Keratinocyte (primary cell): ENCODE data around the gene HPCAL4. TPM values are rescaled to one million over a fixed set of nuclear protein-coding genes. Genes with fewer than 3 reads are reported as not detected.
A peak's percentile ranks its signal among the peaks of the same experiment; 100 is the strongest.

Experiments
- DNase-seq: peaks from one replicate; pipeline ENCODE4 v3.0.0-alpha.2; 2011; ENCODE audit warnings: low read depth, missing footprints, low spot score
- FAIRE-seq: peaks from 2 replicates; lab custom pipeline; 2011; peaks lifted over from hg19 to GRCh38; lab: Jason Lieb, UNC
- H2AFZ ChIP-seq: 2 replicates; pipeline ENCODE4 v1.6.0; 2012; ENCODE audit warnings: low read length, control low read depth, inconsistent platforms; ENCODE audit not compliant: control insufficient read depth
- H3K27ac ChIP-seq: 2 replicates; pipeline ENCODE4 v1.5.1; 2011; ENCODE audit warnings: low read length; ENCODE audit not compliant: control insufficient read depth, insufficient read depth
- H3K27me3 ChIP-seq: 3 replicates; pipeline ENCODE4 v1.6.0; 2011; ENCODE audit warnings: low read length; ENCODE audit not compliant: control insufficient read depth, insufficient read depth; ENCODE audit errors: extremely low read depth
- H3K36me3 ChIP-seq, 2 experiments: 2 replicates in 1 of 2; 3 replicates in 1 of 2; pipeline ENCODE4 v1.5.1; 2011; ENCODE audit warnings: low read length in 2 of 2, mild to moderate bottlenecking in 1 of 2; ENCODE audit not compliant: control insufficient read depth in 2 of 2, insufficient read depth in 2 of 2; ENCODE audit errors: extremely low read depth in 1 of 2
- H3K4me1 ChIP-seq: 3 replicates; pipeline ENCODE4 v1.5.1; 2011; ENCODE audit warnings: low read length; ENCODE audit not compliant: control insufficient read depth, insufficient read depth; ENCODE audit errors: extremely low read depth
- H3K4me2 ChIP-seq: 3 replicates; pipeline ENCODE4 v1.6.0; 2011; ENCODE audit warnings: low read depth, low read length; ENCODE audit not compliant: control insufficient read depth, insufficient read depth; ENCODE audit errors: extremely low read depth
- H3K4me3 ChIP-seq, 3 experiments: fragments of 200-600 bp in 1 of 3; sonication (generic) in 1 of 3; 2 replicates in 2 of 3; 3 replicates in 1 of 3; pipeline ENCODE4 v1.5.1; 2011 to 2016; ENCODE audit warnings: low read length in 3 of 3, mild to moderate bottlenecking in 3 of 3, control low read depth in 2 of 3, inconsistent platforms in 1 of 3, low read depth in 1 of 3, mixed read lengths in 1 of 3, mixed run types in 1 of 3, moderate library complexity in 1 of 3; ENCODE audit not compliant: control insufficient read depth in 2 of 3, insufficient read depth in 2 of 3; ENCODE audit errors: extremely low read depth in 1 of 3
- H3K79me2 ChIP-seq: 2 replicates; pipeline ENCODE4 v1.6.0; 2012; ENCODE audit warnings: low read length; ENCODE audit not compliant: control insufficient read depth, insufficient read depth
- H3K9ac ChIP-seq: 3 replicates; pipeline ENCODE4 v1.6.0; 2011; ENCODE audit warnings: low read length; ENCODE audit not compliant: control insufficient read depth, insufficient read depth; ENCODE audit errors: extremely low read depth
- H3K9me1 ChIP-seq: 3 replicates; pipeline ENCODE4 v1.6.0; 2011; ENCODE audit warnings: low read length; ENCODE audit not compliant: control insufficient read depth, insufficient read depth; ENCODE audit errors: extremely low read depth
- H3K9me3 ChIP-seq: 2 replicates; pipeline ENCODE4 v1.5.1; 2012; ENCODE audit warnings: low read depth, low read length; ENCODE audit not compliant: control insufficient read depth
- H4K20me1 ChIP-seq: 3 replicates; pipeline ENCODE4 v1.6.0; 2011; ENCODE audit warnings: low read length; ENCODE audit not compliant: control insufficient read depth, insufficient read depth; ENCODE audit errors: extremely low read depth
- EZH2 ChIP-seq: IDR thresholded peaks from one replicate; pipeline ENCODE4 v1.6.1; 2012; ENCODE audit warnings: inconsistent platforms, mild to moderate bottlenecking, low read length, moderate library complexity
- dilution Hi-C: fragments of 300-500 bp; cut with MboI; formaldehyde crosslinking; loops from one replicate; pipeline ENCODE4 v1.7.0; 2020; ENCODE audit warnings: low sequenced_read_pairs; ENCODE audit not compliant: extremely low pct_ligation_motif_present
- polyA plus RNA-seq, 5 experiments: library from polyadenylated mRNA; depleted of rRNA in 3 of 5; stranded (reverse) in 3 of 5; stranded (forward) in 1 of 5; unstranded in 1 of 5; fragments of >200 nt; gene quantifications; 1 replicate in 1 of 5; 2 replicates in 3 of 5; 3 replicates in 1 of 5; pipeline versions ENCODE4 v1.2.1 to v1.2.3, GENCODE V29; 2011 to 2012; ENCODE audit warnings: missing spikeins in 2 of 5, low read depth in 1 of 5, low replicate concordance in 1 of 5
- TF ChIP-seq, protein P1 (sequence below), 3 experiments: IDR thresholded peaks in 1 of 3; conservative IDR thresholded peaks in 1 of 3; optimal IDR thresholded peaks in 1 of 3; 2 replicates in 2 of 3; 3 replicates in 1 of 3; pipeline versions ENCODE3 to v1.5.1; 2011; ENCODE audit warnings: low read length in 3 of 3, mild to moderate bottlenecking in 3 of 3, moderate library complexity in 2 of 3, control low read depth in 1 of 3, inconsistent platforms in 1 of 3; ENCODE audit not compliant: insufficient read depth in 2 of 3; ENCODE audit errors: extremely low read depth in 1 of 3

HPCAL4 gene
- polyA plus RNA-seq, 1 donor (not counting 4 experiments of a cell fraction or from before 2014, with no cell fraction given) = not detected

GRCh38 chr1:39694026-39694425 lies 2.8 kb upstream of the HPCAL4 start:
- no peak for TF ChIP-seq EZH2
- TF ChIP-seq, protein P1, sequence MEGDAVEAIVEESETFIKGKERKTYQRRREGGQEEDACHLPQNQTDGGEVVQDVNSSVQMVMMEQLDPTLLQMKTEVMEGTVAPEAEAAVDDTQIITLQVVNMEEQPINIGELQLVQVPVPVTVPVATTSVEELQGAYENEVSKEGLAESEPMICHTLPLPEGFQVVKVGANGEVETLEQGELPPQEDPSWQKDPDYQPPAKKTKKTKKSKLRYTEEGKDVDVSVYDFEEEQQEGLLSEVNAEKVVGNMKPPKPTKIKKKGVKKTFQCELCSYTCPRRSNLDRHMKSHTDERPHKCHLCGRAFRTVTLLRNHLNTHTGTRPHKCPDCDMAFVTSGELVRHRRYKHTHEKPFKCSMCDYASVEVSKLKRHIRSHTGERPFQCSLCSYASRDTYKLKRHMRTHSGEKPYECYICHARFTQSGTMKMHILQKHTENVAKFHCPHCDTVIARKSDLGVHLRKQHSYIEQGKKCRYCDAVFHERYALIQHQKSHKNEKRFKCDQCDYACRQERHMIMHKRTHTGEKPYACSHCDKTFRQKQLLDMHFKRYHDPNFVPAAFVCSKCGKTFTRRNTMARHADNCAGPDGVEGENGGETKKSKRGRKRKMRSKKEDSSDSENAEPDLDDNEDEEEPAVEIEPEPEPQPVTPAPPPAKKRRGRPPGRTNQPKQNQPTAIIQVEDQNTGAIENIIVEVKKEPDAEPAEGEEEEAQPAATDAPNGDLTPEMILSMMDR (optimal IDR thresholded peaks at IDR 0.05 in 1 of 3, IDR thresholded peaks at IDR 0.05 in 1 of 3, conservative IDR thresholded peaks at IDR 0.05 in 1 of 3; ENCODE audit: extremely low read depth in 1 of 3, insufficient read depth in 2 of 3, low read length in 3 of 3) = no peak
- no peak overlapping the region for H3K4me3 ChIP-seq
- no peak for DNase-seq
- no peak overlapping the region for H3K9ac ChIP-seq
- H3K79me2 ChIP-seq = no peaks in the 10 kb centered on the region
- peaks cover 8% of the 10 kb centered on the region for H3K4me1 ChIP-seq
- dilution Hi-C loops = no loop called here
- no peak overlapping the region for H3K27ac ChIP-seq
- no peaks in the 10 kb centered on the region for H3K36me3 ChIP-seq
- H3K9me1 ChIP-seq = no peaks in the 10 kb centered on the region
- H3K4me2 ChIP-seq = no peak overlapping the region
- FAIRE-seq = no peak
- no peak overlapping the region for H2AFZ ChIP-seq
- H3K27me3 ChIP-seq = peaks cover 77% of the 10 kb centered on the region
- H4K20me1 ChIP-seq = no peaks in the 10 kb centered on the region
- no peaks in the 10 kb centered on the region for H3K9me3 ChIP-seq

DNA sequence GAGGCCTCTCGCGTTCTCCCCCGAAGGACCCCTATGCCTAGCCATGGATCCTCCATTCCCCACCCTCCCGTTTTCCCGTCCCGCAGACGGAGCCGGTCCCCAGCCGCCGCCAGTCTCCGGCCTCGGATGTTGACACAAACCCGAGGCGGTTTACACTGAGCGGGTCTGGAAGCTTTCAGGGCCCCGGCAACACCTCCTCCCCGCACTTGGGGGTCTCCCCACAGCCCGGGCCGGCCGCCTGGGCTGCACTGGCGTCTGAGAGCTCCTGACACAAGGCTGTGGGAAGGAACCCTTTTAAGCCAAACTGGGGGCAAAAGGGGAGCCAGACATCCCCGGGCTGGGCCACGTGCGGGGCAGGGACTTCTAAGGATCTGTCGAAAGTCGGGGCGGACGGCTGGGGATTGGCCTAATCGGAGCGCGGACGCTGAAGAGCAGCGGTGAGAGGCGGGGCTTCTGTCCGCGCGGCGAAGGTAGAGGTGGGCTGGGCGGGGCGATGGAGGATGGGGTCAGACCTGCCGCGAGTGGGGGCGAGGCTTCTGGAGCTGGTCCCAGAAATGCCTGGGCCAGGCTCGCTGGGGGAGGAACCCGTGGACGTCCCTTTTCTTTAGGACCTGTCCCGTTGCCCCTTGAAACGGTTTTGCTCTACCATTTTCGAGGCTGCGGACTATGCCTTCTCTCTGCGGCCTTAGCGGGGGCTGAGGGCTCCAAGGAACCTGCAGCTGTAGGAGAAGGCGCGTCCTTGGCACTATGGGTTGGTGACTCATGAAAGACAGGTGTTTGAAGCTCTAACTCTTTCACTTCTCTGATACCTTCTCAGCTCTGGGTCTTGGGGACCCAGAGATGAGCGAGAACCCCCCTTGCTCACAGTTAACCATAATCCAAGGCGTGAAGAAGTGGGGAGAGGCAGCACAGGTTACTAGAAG lies 1.2 kb upstream of the HPCAL4 start:
- Histone ChIP-seq H3K36me3 (no peaks in the 10 kb centered on the region), H3K4me3 (peak overlapping the region in 2 of 3 experiments; percentile 9 to 61), H3K27ac (no peak overlapping the region), H3K4me2 (peak overlapping the region; percentile 49), H3K79me2 (no peaks in the 10 kb centered on the region), H3K4me1 (peaks cover 8% of the 10 kb centered on the region), H3K9me3 (no peaks in the 10 kb centered on the region), H2AFZ (no peak overlapping the region), H3K9me1 (no peaks in the 10 kb centered on the region), H3K9ac (no peak overlapping the region), H3K27me3 (peaks cover 73% of the 10 kb centered on the region), H4K20me1 (no peaks in the 10 kb centered on the region)
- DNase-seq (no peak), FAIRE-seq (peak; percentile 48)
- TF ChIP-seq, protein P1 (optimal IDR thresholded peaks at IDR 0.05 in 1 of 3, IDR thresholded peaks at IDR 0.05 in 1 of 3, conservative IDR thresholded peaks at IDR 0.05 in 1 of 3; ENCODE audit: extremely low read depth in 1 of 3, insufficient read depth in 2 of 3, low read length in 3 of 3) = no peak
- TF ChIP-seq EZH2 = peak; percentile 74
- dilution Hi-C loops = no loop called here
